Hepatocyte (in vitro differentiated cells): ENCODE results near the gene KRTAP5-10.

ENCODE experiments used
- CTCF ChIP-seq: fragments of 200-600 bp; sonication (generic); IDR thresholded peaks from 2 replicates; pipeline ENCODE4 v1.5.1; 2016; ENCODE audit warnings: antibody characterized with exemption, mild to moderate bottlenecking; ENCODE audit not compliant: poor library complexity
- EZH2 ChIP-seq: fragments of 200-600 bp; sonication (generic); IDR thresholded peaks from 2 replicates; pipeline ENCODE4 v1.6.1; 2016; ENCODE audit warnings: antibody characterized with exemption, mild to moderate bottlenecking, borderline replicate concordance

DNA sequence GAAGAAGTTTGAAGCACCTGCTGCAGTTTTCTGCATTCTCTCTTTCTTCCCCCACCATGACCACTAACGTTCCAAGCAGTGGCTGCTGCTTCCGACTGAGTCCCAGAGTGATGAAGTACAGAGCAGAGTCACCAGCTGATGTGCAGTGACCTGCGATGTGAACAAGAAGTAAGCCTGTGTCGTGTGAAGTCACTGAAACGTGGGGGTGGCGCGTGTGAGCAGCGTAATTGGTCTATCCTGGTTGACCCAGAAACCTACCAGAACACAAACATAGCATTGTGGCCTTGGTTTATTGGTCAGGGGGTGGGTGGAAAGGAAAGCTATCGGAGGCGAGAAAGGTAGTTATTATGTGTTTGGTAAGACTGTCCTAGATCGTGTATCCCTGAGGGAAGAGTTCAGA is 34.8 kb upstream of the KRTAP5-10 start:
- TF ChIP-seq CTCF (no peak), EZH2 (no peak)
